Activated T-cell treated with anti-CD3 and anti-CD28 coated beads for 48 hours (primary cell): ENCODE measurements around the gene CASP2.

Experiments used
- DNase-seq: peaks from one replicate; pipeline ENCODE4 v3.0.0-alpha.2; 2020; ENCODE audit warnings: low read depth

Gene CASP2

DNA sequence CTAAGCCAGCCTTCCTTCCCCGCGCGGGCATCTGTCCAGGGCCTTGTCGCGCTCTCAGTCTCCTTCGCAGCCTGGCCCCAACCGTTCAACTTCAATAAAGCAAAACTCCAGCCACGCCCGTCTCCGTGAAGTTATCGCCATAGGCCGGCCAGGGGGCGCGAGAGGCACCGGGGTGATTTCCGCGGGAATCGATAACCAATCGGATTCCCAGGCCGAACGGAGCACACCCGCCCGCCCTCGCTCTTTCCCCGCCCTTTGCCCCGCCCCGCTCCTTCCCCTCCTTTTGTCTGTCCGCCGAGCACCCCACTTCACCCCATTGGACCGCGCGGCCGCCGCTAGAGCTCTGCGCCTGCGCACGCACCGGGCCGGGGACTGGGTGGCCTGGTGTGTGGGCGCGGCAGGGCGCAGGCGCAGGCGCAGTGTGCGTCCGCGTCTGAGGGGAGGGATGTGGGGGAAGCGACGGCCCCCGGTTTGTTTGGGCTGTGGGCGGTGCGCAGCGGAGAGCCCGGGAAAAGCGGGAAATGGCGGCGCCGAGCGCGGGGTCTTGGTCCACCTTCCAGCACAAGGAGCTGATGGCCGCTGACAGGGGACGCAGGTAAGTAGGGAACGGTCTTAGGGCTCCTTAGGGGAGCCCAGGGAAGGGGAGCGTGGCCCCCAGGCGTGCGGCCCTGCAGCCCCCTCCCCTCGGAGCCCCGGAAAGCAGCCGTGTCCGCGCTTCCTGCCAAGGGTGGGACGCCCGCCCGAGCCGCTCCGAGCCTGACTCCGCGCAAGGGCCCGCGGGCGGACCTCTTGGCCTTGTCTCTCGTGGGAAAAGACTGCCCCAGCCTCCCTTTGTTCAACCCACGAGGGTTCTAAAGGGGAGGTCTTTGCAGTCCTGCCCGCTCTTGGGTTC, at the start of gene CASP2:
Gene CASP2 (plus strand): TSS at position 417 of the 892 bp plus-strand sequence. CDS start 105 bp downstream, at position 522.
- peak; percentile 99 for DNase-seq

- DNase-seq: no peak
These were observed 48.3 kb upstream of the CASP2 start for GRCh38 chr7:143239813-143240212.

- DNase-seq: peak; percentile 47
These were observed 47.6 kb upstream of the CASP2 start for GRCh38 chr7:143240291-143241168.

DNA sequence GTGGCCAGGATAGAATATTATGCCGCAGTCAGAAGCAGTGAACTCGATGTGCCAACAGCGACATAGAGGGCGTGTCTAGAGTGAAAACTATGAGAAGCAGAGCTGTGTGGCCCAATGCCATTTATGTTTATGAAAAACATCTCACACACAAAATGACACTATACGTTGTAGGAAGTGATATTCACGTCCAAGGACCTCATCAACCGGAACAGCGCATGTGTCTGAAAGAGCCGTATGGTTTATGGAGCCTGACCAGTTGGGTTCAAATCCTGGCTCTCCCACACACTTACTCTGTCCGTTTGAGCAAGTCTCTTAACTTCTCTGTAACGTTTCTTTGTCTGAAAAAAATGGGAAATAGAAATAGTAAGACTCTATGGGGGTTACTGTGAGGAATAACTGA, 45.8 kb upstream of the CASP2 start:
- no peak for DNase-seq

DNA sequence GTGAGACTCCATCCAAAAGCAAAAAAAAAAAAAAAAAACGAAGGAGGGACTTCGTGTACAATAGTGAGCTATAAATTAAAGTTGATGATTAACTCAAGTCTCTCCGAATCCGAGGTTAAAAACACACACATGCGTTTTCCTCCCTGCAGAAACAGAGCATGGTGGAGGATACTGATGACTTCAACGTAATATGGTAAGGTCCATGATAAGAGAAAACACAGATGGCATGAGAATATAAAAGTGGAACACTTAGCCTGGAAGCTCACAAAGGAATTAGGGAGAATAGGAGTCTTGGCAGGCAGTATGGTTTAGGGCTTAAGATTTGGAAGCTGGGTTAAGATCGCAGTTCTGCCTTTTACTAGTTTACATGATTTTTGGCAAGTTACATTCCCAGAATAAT, 45.0 kb upstream of the CASP2 start:
- DNase-seq: no peak

DNA sequence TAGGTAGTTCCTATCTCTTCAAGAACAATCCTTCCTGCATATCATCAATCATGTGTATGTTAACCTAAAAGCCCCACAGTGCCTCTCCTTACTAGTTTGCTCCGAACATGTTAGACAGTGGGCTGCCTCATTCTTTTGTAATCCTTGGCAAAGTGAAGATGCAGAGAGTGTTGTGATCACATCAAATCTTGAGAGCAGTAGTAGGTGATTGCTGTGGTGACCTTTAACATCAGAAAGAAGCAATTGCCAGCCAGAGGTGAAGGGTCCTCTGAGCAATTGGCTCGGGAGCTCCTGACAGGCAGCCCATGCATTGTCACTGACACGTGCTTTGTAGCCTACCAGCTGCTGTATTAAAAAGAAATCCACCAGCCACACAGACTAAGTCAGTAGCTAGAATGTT, 44.5 kb upstream of the CASP2 start:
- no peak for DNase-seq

DNA sequence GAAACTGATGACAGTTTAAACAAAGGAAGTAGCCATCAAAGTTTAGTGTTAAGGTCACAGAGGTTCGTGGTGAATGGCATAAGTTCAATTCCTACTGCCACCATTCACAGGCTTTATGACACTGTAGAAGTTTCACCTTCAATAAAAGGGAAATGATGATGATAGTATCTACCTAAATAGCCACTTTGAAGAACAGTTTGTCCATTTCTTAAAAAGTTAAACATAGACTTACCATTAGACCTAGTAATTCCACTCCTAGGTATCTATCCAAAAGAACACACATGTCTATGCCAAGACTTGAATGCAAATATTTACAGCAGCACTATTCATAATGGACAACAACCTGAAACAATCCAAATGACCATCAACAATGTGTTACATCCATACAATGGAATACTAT, 43.8 kb upstream of the CASP2 start:
- DNase-seq: no peak

GRCh38 chr7:143245123-143245522, 43.0 kb upstream of the CASP2 start:
- no peak for DNase-seq

DNA sequence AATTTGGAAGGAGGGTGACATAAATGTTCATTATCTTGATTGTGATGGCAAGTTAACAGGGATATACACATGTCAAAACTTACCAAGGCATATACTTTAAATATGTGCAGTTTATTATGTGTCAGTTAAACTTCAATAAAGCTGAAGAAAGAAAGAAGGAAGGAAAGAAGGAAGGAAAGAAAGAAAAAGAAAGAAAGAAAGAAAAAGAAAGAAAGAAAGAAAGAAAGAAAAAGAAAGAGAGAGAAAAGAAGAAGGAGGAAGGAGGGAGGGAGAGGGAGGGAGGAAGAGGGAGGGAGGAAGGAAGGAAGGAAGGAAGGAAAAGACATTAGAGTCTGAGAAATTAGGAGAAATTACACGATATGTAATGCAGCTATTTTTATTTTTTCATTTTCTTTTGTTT, 40.8 kb upstream of the CASP2 start:
- no peak for DNase-seq

- no peak for DNase-seq
These were observed 39.3 kb upstream of the CASP2 start for GRCh38 chr7:143248761-143249354.

- DNase-seq: no peak
These were observed 38.0 kb upstream of the CASP2 start for GRCh38 chr7:143250199-143250598.

- no peak for DNase-seq
These were observed 37.3 kb upstream of the CASP2 start for GRCh38 chr7:143250822-143251221.

DNA sequence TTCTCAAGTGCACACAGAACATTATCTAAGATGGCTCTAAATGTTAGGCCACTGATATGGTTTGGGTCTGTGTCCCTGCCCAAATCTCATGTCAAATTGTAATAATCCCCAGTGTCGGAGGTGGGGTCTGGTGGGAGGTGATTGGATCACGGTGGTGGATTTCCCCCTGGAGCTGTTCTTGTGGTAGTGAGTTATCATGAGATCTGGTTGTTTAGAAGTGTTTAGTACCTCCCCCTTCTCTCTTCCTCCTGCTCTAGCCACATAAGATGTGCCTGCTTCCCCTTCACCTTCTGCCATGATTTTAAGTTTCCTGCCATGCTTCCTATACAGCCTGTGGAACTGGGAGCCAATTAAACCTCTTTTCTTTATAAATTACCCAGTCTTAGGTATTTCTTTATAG, 36.1 kb upstream of the CASP2 start:
- DNase-seq: no peak

DNA sequence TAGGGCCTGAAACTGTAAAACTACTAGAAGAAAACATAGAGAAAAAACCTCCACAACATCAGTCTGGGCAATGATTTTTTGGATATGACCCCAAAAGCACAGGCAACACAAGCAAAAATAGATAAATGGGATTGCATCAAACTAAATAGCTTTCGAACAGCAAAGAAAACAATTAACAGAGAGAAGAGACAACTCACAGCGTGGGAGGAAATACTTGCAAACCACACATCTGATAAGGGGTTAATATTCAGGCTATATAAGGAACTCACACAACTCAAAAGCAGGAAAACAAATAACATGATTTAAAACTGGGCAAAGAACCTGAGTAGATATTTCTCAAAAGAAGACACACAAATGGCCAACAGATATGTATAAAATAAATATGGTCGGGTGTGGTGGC, 32.6 kb upstream of the CASP2 start:
- DNase-seq: no peak

GRCh38 chr7:143256325-143256724, 31.8 kb upstream of the CASP2 start:
- DNase-seq: no peak

DNA sequence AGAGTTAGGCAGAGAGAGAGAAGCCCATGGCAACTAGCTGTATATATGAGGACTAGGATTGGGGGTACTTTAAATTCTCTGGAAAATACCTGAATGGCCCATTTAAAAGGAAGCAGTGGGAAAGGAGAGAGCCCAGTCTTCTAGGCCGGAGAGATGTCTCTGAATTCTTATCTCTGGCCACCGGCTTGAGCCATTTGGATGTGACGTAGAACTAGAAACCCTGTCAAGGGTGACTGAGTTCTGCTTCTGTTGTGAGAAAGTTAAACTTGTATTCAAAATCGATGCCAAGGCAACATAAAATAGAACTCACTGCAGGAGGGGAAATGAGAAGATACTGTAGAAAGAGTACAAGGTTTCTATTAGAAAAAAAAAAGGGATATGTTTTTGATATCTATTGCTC, 31.2 kb upstream of the CASP2 start:
- no peak for DNase-seq

GRCh38 chr7:143257501-143257900, 30.6 kb upstream of the CASP2 start:
- DNase-seq: no peak

DNA sequence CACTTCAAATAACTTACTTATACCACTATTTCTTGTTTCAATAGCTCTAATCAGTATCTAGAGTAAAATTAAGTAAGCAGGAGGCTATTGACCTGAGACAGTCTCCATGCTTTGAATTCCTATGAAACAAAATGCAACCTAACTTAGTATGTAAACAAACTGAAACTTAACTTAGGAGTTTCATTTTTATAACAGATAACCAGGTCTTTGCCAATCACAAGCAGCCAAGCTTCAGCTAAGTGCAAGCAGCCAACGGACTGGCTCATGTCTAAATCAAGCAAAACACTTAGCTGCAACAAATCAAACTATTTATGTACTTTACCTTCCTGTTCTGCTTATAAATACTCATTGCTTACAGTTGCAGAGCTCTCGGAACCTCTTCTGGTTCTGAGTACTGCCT, 29.3 kb upstream of the CASP2 start:
- DNase-seq: no peak

DNA sequence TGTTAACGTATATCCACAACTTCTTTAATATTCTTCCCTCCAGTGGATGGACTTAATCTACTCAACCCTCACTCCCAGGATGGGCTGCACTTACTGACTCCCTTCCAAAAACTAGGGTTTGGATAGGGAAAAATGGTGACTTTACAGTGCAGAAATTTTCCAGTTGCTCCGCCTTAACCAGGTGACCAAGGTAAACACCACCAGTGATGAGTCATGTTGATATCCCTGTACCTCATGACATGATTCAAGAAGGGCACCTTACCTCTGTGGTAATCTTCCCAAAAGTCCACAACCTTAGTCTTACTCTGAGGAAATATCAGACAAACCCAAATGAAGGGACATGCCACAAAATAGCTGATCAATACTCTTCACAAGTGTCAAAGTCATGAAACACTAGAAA, 28.4 kb upstream of the CASP2 start:
- DNase-seq: no peak

DNA sequence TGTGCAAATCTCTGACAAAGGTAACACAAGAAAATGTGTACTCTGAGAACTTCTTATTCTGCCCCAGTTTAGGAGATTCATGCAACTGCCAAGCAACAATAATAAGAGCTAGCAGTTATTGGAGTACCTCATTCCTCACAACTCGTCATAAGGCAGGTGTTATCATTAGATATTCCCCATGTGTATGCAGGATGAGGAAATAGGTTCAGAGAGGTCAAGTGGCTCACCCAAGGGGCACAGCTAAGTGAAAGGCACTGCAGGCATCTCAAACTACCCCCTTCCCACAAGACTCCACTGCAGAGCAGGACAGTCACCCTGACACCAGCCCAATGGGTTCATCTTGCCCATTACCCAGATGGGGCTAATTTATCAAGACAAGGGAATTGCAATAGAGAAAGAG, 26.2 kb upstream of the CASP2 start:
- DNase-seq: no peak

- peak; percentile 79 for DNase-seq
These were observed 24.6 kb upstream of the CASP2 start, which contains the start of gene GSTK1 for GRCh38 chr7:143263266-143264195. Gene GSTK1, plus strand, starts transcription at chr7:143263441. Its CDS starts 73 bp downstream, at chr7:143263514.
